GM23338 (cell line): ENCODE results near the gene DPH2. TPM values are rescaled to one million over a fixed set of nuclear protein-coding genes. Genes with fewer than 3 reads are reported as not detected.
A peak's percentile ranks its signal among the peaks of the same experiment; 100 is the strongest.

Source experiments
- ATAC-seq: fragments of 200-7000 bp; cut with Tn5 transposase; 3 replicates; pipeline ENCODE4 v1.9.1; 2020
- DNase-seq: peaks from one replicate; pipeline ENCODE4 v3.0.0-alpha.2; 2015; ENCODE audit warnings: low spot score
- H2AFZ ChIP-seq: fragments of 200-600 bp; sonication (generic); 2 replicates; pipeline ENCODE4 v1.8.0; 2016; ENCODE audit warnings: antibody characterized with exemption, mild to moderate bottlenecking, moderate library complexity
- H3F3A ChIP-seq: fragments of 200-600 bp; sonication (generic); replicated peaks from 2 replicates; pipeline ENCODE4 v1.8.0; 2017; ENCODE audit warnings: antibody characterized with exemption, mixed run types, low read depth
- H3K27ac ChIP-seq: fragments of 200-600 bp; sonication (generic); 2 replicates; pipeline ENCODE4 v1.6.1; 2016; ENCODE audit warnings: low read depth
- H3K27me3 ChIP-seq: fragments of 200-600 bp; sonication (generic); 2 replicates; pipeline ENCODE4 v1.8.0; 2016; ENCODE audit warnings: mild to moderate bottlenecking, mixed run types, moderate library complexity; ENCODE audit not compliant: insufficient read depth
- H3K36me3 ChIP-seq: fragments of 200-600 bp; sonication (generic); 2 replicates; pipeline ENCODE4 v1.8.0; 2016; ENCODE audit warnings: mild to moderate bottlenecking; ENCODE audit not compliant: insufficient read depth
- H3K4me1 ChIP-seq: fragments of 200-600 bp; sonication (generic); 2 replicates; pipeline ENCODE4 v1.8.0; 2016; ENCODE audit warnings: mild to moderate bottlenecking, moderate library complexity; ENCODE audit not compliant: insufficient read depth
- H3K4me2 ChIP-seq: fragments of 200-600 bp; sonication (generic); 2 replicates; pipeline ENCODE4 v1.7.1; 2017; ENCODE audit warnings: mixed run types
- H3K4me3 ChIP-seq: fragments of 200-600 bp; sonication (generic); 2 replicates; pipeline ENCODE4 v1.6.1; 2016; ENCODE audit warnings: mixed run types
- H3K79me2 ChIP-seq: fragments of 200-600 bp; sonication (generic); replicated peaks from 2 replicates; pipeline ENCODE4 v1.8.0; 2017; ENCODE audit warnings: mild to moderate bottlenecking; ENCODE audit not compliant: insufficient read depth
- H3K9me2 ChIP-seq: fragments of 200-600 bp; sonication (generic); 2 replicates; pipeline ENCODE4 v1.8.0; 2017; ENCODE audit not compliant: insufficient read depth
- H4K20me1 ChIP-seq: fragments of 200-600 bp; sonication (generic); replicated peaks from 2 replicates; pipeline ENCODE4 v1.8.0; 2017; ENCODE audit warnings: mild to moderate bottlenecking; ENCODE audit not compliant: insufficient read depth
- H3K27ac Mint-ChIP-seq: 2 replicates; pipeline ENCODE4 v1.8.0; 2020; ENCODE audit warnings: inconsistent platforms, mild to moderate bottlenecking, moderate library complexity, mixed read lengths
- H3K27me3 Mint-ChIP-seq: 3 replicates; pipeline ENCODE4 v1.8.0; 2022; ENCODE audit warnings: low read depth, mild to moderate bottlenecking, moderate library complexity, mixed read lengths, inconsistent platforms; ENCODE audit not compliant: insufficient read depth, poor library complexity
- H3K36me3 Mint-ChIP-seq: 3 replicates; pipeline ENCODE4 v1.8.0; 2021; ENCODE audit warnings: low read depth, mild to moderate bottlenecking, inconsistent platforms, moderate library complexity, mixed read lengths
- H3K4me1 Mint-ChIP-seq: 3 replicates; pipeline ENCODE4 v1.8.0; 2020; ENCODE audit warnings: mild to moderate bottlenecking, inconsistent platforms, mixed read lengths
- H3K4me3 Mint-ChIP-seq: 3 replicates; pipeline ENCODE4 v1.8.0; 2021; ENCODE audit warnings: moderate library complexity, mild to moderate bottlenecking, inconsistent platforms, mixed read lengths
- H3K9me3 Mint-ChIP-seq: 3 replicates; pipeline ENCODE4 v1.8.0; 2020; ENCODE audit warnings: moderate library complexity, mild to moderate bottlenecking, inconsistent platforms, mixed read lengths
- CREB1 ChIP-seq: fragments of 250-450 bp; sonication (Bioruptor Pico); IDR thresholded peaks from 2 replicates; pipeline ENCODE4 v1.5.0; 2020; ENCODE audit warnings: low read depth, mild to moderate bottlenecking, moderate library complexity
- EZH2 ChIP-seq: fragments of 200-600 bp; sonication (generic); IDR thresholded peaks from one replicate; pipeline ENCODE4 v1.8.0; 2017; ENCODE audit warnings: antibody characterized with exemption, mild to moderate bottlenecking, low read depth; ENCODE audit not compliant: unreplicated experiment
- EZH2phosphoT487 ChIP-seq: fragments of 200-600 bp; sonication (generic); IDR thresholded peaks from one replicate; pipeline ENCODE4 v1.8.1; 2018; ENCODE audit warnings: antibody characterized with exemption; ENCODE audit not compliant: unreplicated experiment
- polyA plus RNA-seq: library from polyadenylated mRNA; unstranded; fragments of >200 nt; fragmentation: Nextera tagmentation; extraction: Ambion mirVana; gene quantifications from 2 replicates; pipeline ENCODE4 v1.2.1, GENCODE V29; 2016
- total RNA-seq: library from RNA; depleted of rRNA; stranded (reverse); fragments of >200 nt; shearing (Covaris generic); gene quantifications from 2 replicates; pipeline ENCODE4 v1.2.3, GENCODE V29; 2014
- TF ChIP-seq, protein P1 (sequence below): fragments of 250-450 bp; sonication (Bioruptor Pico); IDR thresholded peaks from 2 replicates; pipeline ENCODE4 v1.5.0; 2020; ENCODE audit warnings: mild to moderate bottlenecking, moderate library complexity

The DPH2 gene
- total and polyA plus RNA-seq, 2 experiments from 2014 or later = 32.1 to 90.3 TPM

DNA sequence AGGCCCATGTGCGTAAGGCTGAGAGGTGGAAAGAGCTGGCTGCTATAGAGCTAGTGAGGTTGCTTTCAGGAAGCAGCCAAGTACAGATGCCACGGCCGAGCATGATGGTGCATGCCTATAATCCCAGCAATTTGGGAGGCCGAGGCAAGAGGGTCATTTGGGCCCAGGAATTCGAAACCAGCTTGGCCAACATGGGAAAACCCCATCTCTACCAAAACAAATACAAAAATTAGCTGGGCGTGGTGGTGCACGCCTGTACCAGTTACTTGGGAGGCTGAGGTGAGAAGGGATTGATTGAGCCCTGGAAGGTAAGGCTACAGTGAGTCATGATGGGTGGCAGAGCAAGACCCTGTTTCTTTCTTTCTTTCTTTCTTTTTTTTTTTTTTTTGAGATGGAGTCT, 24.3 kb downstream of the DPH2 start (continued):
- TF ChIP-seq, protein P1, sequence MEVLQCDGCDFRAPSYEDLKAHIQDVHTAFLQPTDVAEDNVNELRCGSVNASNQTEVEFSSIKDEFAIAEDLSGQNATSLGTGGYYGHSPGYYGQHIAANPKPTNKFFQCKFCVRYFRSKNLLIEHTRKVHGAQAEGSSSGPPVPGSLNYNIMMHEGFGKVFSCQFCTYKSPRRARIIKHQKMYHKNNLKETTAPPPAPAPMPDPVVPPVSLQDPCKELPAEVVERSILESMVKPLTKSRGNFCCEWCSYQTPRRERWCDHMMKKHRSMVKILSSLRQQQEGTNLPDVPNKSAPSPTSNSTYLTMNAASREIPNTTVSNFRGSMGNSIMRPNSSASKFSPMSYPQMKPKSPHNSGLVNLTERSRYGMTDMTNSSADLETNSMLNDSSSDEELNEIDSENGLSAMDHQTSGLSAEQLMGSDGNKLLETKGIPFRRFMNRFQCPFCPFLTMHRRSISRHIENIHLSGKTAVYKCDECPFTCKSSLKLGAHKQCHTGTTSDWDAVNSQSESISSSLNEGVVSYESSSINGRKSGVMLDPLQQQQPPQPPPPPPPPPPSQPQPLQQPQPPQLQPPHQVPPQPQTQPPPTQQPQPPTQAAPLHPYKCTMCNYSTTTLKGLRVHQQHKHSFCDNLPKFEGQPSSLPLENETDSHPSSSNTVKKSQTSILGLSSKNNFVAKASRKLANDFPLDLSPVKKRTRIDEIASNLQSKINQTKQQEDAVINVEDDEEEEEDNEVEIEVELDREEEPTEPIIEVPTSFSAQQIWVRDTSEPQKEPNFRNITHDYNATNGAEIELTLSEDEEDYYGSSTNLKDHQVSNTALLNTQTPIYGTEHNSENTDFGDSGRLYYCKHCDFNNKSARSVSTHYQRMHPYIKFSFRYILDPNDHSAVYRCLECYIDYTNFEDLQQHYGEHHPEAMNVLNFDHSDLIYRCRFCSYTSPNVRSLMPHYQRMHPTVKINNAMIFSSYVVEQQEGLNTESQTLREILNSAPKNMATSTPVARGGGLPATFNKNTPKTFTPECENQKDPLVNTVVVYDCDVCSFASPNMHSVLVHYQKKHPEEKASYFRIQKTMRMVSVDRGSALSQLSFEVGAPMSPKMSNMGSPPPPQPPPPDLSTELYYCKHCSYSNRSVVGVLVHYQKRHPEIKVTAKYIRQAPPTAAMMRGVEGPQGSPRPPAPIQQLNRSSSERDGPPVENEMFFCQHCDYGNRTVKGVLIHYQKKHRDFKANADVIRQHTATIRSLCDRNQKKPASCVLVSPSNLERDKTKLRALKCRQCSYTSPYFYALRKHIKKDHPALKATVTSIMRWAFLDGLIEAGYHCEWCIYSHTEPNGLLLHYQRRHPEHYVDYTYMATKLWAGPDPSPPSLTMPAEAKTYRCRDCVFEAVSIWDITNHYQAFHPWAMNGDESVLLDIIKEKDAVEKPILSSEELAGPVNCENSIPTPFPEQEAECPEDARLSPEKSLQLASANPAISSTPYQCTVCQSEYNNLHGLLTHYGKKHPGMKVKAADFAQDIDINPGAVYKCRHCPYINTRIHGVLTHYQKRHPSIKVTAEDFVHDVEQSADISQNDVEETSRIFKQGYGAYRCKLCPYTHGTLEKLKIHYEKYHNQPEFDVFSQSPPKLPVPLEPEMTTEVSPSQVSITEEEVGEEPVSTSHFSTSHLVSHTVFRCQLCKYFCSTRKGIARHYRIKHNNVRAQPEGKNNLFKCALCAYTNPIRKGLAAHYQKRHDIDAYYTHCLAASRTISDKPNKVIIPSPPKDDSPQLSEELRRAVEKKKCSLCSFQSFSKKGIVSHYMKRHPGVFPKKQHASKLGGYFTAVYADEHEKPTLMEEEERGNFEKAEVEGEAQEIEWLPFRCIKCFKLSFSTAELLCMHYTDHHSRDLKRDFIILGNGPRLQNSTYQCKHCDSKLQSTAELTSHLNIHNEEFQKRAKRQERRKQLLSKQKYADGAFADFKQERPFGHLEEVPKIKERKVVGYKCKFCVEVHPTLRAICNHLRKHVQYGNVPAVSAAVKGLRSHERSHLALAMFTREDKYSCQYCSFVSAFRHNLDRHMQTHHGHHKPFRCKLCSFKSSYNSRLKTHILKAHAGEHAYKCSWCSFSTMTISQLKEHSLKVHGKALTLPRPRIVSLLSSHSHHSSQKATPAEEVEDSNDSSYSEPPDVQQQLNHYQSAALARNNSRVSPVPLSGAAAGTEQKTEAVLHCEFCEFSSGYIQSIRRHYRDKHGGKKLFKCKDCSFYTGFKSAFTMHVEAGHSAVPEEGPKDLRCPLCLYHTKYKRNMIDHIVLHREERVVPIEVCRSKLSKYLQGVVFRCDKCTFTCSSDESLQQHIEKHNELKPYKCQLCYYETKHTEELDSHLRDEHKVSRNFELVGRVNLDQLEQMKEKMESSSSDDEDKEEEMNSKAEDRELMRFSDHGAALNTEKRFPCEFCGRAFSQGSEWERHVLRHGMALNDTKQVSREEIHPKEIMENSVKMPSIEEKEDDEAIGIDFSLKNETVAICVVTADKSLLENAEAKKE = no peak

DNA sequence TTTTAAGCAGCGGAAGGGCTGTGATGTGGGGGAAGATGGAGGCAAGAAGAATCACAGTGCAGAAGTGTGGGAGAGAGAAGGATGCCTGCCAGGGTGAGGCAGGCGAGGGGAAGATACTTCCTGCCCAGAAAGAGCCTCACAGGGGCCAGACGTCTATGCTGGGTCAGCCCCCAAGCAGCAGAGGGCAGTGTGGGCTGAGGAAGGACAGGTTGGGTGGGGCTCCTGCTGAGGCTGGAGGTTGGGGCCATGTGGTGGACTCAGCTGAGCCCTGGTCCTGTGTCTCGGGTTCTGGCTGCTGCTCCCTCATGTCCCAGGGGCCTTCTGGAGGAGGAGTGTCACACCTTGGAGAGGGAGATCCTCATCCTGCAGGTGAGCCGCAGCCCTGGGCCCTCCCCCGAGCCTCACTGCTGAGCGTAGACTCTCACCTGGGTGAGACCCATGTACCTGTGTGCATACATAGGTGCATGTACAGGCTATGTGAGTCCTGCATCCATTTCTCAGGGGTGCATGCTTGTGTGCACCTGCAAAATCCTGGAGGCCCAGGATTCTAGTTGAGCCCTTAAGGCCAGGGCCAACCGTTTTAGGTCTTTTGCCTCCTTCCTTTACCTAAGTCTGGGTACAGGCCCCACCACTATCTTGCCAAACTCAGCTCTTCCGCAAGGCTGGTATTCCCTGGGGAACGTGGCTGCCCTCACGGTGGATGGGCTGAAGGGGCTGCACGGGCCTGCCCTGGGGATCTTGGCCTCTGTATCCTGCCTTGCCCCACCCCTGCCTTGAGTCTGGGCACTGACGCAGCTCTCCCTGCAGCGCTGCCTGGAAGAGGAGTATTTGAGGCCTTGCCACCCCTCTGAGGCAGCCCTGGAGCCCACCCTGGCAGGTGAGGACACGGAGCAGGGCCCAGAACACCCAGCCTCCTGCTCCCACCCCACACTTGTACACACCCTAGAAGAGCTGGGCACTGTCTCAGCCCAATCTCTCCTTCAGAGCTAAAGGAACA, 25.3 kb downstream of the DPH2 start:
- Histone ChIP-seq H3K4me2 (0 out of 2 replicates have a peak overlapping the region, but pooled peaks have one; percentile 27), H3K4me3 (no peak overlapping the region), H3K36me3 (0 out of 2 replicates have a peak, but pooled peaks cover under 1% of the 10 kb centered on the region), H3F3A (peaks cover 18% of the 10 kb centered on the region), H3K79me2 (no peaks in the 10 kb centered on the region), H3K9me2 (no peaks in the 10 kb centered on the region), H3K4me1 (peaks cover 10% of the 10 kb centered on the region), H3K27me3 (peaks cover 7% of the 10 kb centered on the region; the same call in 1 of the 2 replicates), H4K20me1 (no peaks in the 10 kb centered on the region), H3K27ac (no peak overlapping the region), H2AFZ (no peak overlapping the region)
- Mint-ChIP-seq H3K27ac (no peak overlapping the region; the same call in 1 of the 2 replicates), H3K4me1 (peaks cover 33% of the 10 kb centered on the region), H3K36me3 (peaks cover 20% of the 10 kb centered on the region), H3K27me3 (peaks cover 38% of the 10 kb centered on the region), H3K9me3 (no peaks in the 10 kb centered on the region), H3K4me3 (no peak overlapping the region; the same call in 2 of the 3 replicates)
- ATAC-seq = peak; percentile 50
- peak; percentile 87 for DNase-seq
- TF ChIP-seq, protein P1 = no peak
- TF ChIP-seq EZH2phosphoT487 = no peak
- TF ChIP-seq CREB1 = peak; percentile 24; the same call in 1 of the 2 replicates
- TF ChIP-seq EZH2 = no peak
